ENCODE data around the gene TMEM204. TPM values are rescaled to one million over a fixed set of nuclear protein-coding genes. Genes with fewer than 3 reads are reported as not detected.

Gene TMEM204
- total and polyA plus RNA-seq, 10 of the 15 experiments (the other 5 are each of a cell fraction or from before 2014, with no cell fraction given): 0.05 to 0.30 (median 0.18) TPM; not detected in 7

DNA sequence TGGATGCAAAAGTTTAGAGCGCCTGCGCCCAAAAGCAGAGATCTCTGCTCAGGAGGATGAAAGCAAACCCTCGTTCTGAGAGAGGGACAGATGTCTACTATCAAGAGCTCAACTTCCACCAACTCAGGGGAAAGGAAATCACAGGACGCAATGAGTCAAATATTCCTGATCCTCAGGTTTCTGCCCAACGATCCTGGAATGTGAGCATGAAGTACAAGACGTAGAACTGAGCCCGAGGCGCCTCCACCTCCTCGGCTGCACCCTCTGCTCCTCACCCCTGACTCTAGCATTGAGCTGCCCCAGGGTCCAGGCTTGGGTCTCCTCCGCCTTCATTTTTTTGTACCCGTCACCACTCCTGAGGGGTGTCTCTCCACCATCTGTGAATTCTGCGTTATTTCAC, 63.0 kb downstream of the TMEM204 start:
- intact Hi-C loops (cut with micrococcal nuclease; ENCODE audit: unreplicated experiment) (no loop called here), in situ Hi-C loops (cut with MboI) (no loop called here)
- Histone ChIP-seq H3K79me2 (ENCODE audit: control insufficient read depth, insufficient read depth, low read length) (no peaks in the 10 kb centered on the region), H3K27me3 (replicated peaks in 1 of 2; ENCODE audit: control insufficient read depth in 2 of 2, insufficient read depth in 2 of 2, low read length in 1 of 2) (no peaks in the 10 kb centered on the region), H4K20me1 (ENCODE audit: control insufficient read depth, insufficient read depth) (no peaks in the 10 kb centered on the region), H3K4me3 (no peak overlapping the region), H3K9ac (ENCODE audit: control insufficient read depth, insufficient read depth, low read length) (no peak overlapping the region), H3K27ac (ENCODE audit: control insufficient read depth, insufficient read depth) (no peak overlapping the region), H3K4me1 (ENCODE audit: control insufficient read depth, insufficient read depth, low read length) (no peaks in the 10 kb centered on the region), H3K36me3 (ENCODE audit: control insufficient read depth in 2 of 2, insufficient read depth in 2 of 2, low read length in 1 of 2) (no peaks in the 10 kb centered on the region), H3K4me2 (ENCODE audit: control insufficient read depth, insufficient read depth) (no peak overlapping the region), H3K9me3 (replicated peaks; ENCODE audit: control insufficient read depth, insufficient read depth, low read length) (no peaks in the 10 kb centered on the region), H2AFZ (ENCODE audit: control insufficient read depth, low read depth, low read length) (no peak overlapping the region)
- no peak for ATAC-seq
- FAIRE-seq: no peak
- SMC1A ChIA-PET (ENCODE audit: uncharacterized antibody, unreplicated experiment): no interaction called here
- POLR2A ChIA-PET: no interaction called here
- BruUV-seq (replicated peaks): no TSS peak
- CTCF ChIA-PET: no interaction called here
- TF ChIP-seq PML (IDR thresholded peaks at IDR 0.05; ENCODE audit: low read length) (no peak), WRNIP1 (IDR thresholded peaks at IDR 0.05; ENCODE audit: borderline replicate concordance, low read depth, low read length) (no peak), USF2 (IDR thresholded peaks at IDR 0.05; ENCODE audit: borderline replicate concordance, low read depth, low read length) (no peak), IRF3 (IDR thresholded peaks at IDR 0.05) (no peak), FOS (IDR thresholded peaks at IDR 0.05; ENCODE audit: borderline replicate concordance, extremely low read depth, insufficient read length) (no peak), USF1 (IDR thresholded peaks at IDR 0.05; ENCODE audit: borderline replicate concordance, extremely low read length, insufficient read depth, low read depth, low read length) (no peak), CHD2 (IDR thresholded peaks at IDR 0.05; ENCODE audit: borderline replicate concordance, low read depth, low read length) (no peak), MLLT1 (IDR thresholded peaks at IDR 0.05) (no peak), NR2C1 (IDR thresholded peaks at IDR 0.05) (no peak), MYB (IDR thresholded peaks at IDR 0.05; ENCODE audit: borderline replicate concordance, low read depth, low read length) (no peak), NFXL1 (IDR thresholded peaks at IDR 0.05; ENCODE audit: borderline replicate concordance) (no peak)
- TF ChIP-seq, protein P1, sequence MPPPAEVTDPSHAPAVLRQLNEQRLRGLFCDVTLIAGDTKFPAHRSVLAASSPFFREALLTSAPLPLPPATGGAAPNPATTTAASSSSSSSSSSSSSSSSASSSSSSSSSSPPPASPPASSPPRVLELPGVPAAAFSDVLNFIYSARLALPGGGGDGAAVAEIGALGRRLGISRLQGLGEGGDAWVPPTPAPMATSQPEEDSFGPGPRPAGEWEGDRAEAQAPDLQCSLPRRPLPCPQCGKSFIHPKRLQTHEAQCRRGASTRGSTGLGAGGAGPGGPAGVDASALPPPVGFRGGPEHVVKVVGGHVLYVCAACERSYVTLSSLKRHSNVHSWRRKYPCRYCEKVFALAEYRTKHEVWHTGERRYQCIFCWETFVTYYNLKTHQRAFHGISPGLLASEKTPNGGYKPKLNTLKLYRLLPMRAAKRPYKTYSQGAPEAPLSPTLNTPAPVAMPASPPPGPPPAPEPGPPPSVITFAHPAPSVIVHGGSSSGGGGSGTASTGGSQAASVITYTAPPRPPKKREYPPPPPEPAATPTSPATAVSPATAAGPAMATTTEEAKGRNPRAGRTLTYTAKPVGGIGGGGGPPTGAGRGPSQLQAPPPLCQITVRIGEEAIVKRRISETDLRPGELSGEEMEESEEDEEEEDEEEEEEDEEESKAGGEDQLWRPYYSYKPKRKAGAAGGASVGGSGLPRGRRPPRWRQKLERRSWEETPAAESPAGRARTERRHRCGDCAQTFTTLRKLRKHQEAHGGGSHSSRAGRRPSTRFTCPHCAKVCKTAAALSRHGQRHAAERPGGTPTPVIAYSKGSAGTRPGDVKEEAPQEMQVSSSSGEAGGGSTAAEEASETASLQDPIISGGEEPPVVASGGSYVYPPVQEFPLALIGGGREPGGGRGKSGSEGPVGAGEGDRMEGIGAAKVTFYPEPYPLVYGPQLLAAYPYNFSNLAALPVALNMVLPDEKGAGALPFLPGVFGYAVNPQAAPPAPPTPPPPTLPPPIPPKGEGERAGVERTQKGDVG (CRISPR knock-in tag; IDR thresholded peaks at IDR 0.05): no peak
- 90% methylated on average over 12 of the region's 12 CpGs for WGBS (ENCODE audit: insufficient coverage, insufficient replicate concordance, low lambda C conversion rate, missing lambda C conversion rate)
- RAD21 ChIA-PET (ENCODE audit: unreplicated experiment): no interaction called here
- no peak for DNase-seq (ENCODE audit: low read depth, low spot score)
